MCF 10A (cell line): ENCODE data around the gene ZMAT5. TPM values are rescaled to one million over a fixed set of nuclear protein-coding genes. Genes with fewer than 3 reads are reported as not detected.

Source experiments
- BruUV-seq: library from RNA; stranded (reverse); fragments of 400-500 nt; replicated peaks from 2 replicates; lab custom pipeline; 2021; lab: Mats Ljungman, UMichigan
- CTCF ChIA-PET: fragments of 300-600 bp; sonication (Branson Sonifier 250); formaldehyde crosslinking; extraction: SDS; loops from one replicate; lab custom pipeline; 2021; ENCODE audit warnings: antibody characterized with exemption, inconsistent platforms; lab: Yijun Ruan, JAX
- POLR2A ChIA-PET: fragments of 300-600, 350-650 bp; sonication (Branson Sonifier 250); formaldehyde crosslinking; extraction: SDS; loops from one replicate; lab custom pipeline; 2020; ENCODE audit warnings: antibody characterized with exemption, inconsistent platforms; lab: Yijun Ruan, JAX
- DNase-seq: peaks from one replicate; pipeline ENCODE4 v3.0.0-alpha.2; 2018; ENCODE audit not compliant: unreplicated experiment
- H3K27ac Mint-ChIP-seq: one replicate; pipeline ENCODE4 v1.8.0; 2022; ENCODE audit warnings: mild to moderate bottlenecking, low read depth, mixed read lengths; ENCODE audit not compliant: unreplicated experiment
- H3K27me3 Mint-ChIP-seq: one replicate; pipeline ENCODE4 v1.8.0; 2022; ENCODE audit warnings: mixed read lengths; ENCODE audit not compliant: insufficient read depth, unreplicated experiment
- H3K36me3 Mint-ChIP-seq: one replicate; pipeline ENCODE4 v1.8.0; 2022; ENCODE audit warnings: mild to moderate bottlenecking, moderate library complexity, mixed read lengths; ENCODE audit not compliant: insufficient read depth, unreplicated experiment
- H3K4me1 Mint-ChIP-seq: one replicate; pipeline ENCODE4 v1.8.0; 2022; ENCODE audit warnings: mixed read lengths; ENCODE audit not compliant: insufficient read depth, unreplicated experiment
- H3K4me3 Mint-ChIP-seq: one replicate; pipeline ENCODE4 v1.8.0; 2022; ENCODE audit warnings: mild to moderate bottlenecking, moderate library complexity, mixed read lengths; ENCODE audit not compliant: unreplicated experiment
- H3K9me3 Mint-ChIP-seq: one replicate; pipeline ENCODE4 v1.8.0; 2022; ENCODE audit warnings: mixed read lengths; ENCODE audit not compliant: unreplicated experiment
- CTCF ChIP-seq: fragments of 200-600 bp; IDR thresholded peaks from one replicate; pipeline ENCODE4 v1.8.0; 2022; ENCODE audit warnings: antibody characterized with exemption, mild to moderate bottlenecking; ENCODE audit not compliant: unreplicated experiment
- intact Hi-C: fragments of 100-400 bp; cut with micrococcal nuclease; formaldehyde crosslinking; loops from 2 replicates; pipeline ENCODE4 v1.14.1; 2022
- total RNA-seq: library from RNA; stranded (reverse); gene quantifications from 2 replicates; pipeline ENCODE4 v1.2.3, GENCODE V29; 2022

ZMAT5 gene
- total RNA-seq, 1 experiment from 2014 or later = 19.0 TPM

GRCh38 chr22:29737251-29738117, 29.3 kb downstream of the ZMAT5 start:
- Mint-ChIP-seq H3K9me3 (no peaks in the 10 kb centered on the region), H3K4me1 (no peaks in the 10 kb centered on the region)

GRCh38 chr22:29735416-29735815, 31.4 kb downstream of the ZMAT5 start:
- H3K27me3 Mint-ChIP-seq = no peaks in the 10 kb centered on the region
- DNase-seq = no peak
- ChIA-PET CTCF (no interaction called here), POLR2A (no interaction called here)
- peaks cover 9% of the 10 kb centered on the region for H3K36me3 Mint-ChIP-seq
- no peaks in the 10 kb centered on the region for H3K4me1 Mint-ChIP-seq
- intact Hi-C loops = no loop called here
- no peak overlapping the region for H3K27ac Mint-ChIP-seq
- no peak overlapping the region for H3K4me3 Mint-ChIP-seq
- TF ChIP-seq CTCF = no peak
- BruUV-seq = no TSS peak
- H3K9me3 Mint-ChIP-seq = no peaks in the 10 kb centered on the region

More at GRCh38 chr22:29737251-29738117, 29.3 kb downstream of the ZMAT5 start:
- BruUV-seq = no TSS peak
- intact Hi-C loops = no loop called here
- H3K4me3 Mint-ChIP-seq = no peak overlapping the region
- no peak for TF ChIP-seq CTCF
- no peak for DNase-seq
- no peaks in the 10 kb centered on the region for H3K27me3 Mint-ChIP-seq
- peaks cover 9% of the 10 kb centered on the region for H3K36me3 Mint-ChIP-seq
- ChIA-PET POLR2A (interaction anchor here (0.6 kb wide), 2 partner anchors 17 to 633 kb away, joined by 3 to 4 read pairs; no protein-coding TSS in a partner anchor), CTCF (interaction anchor here (0.6 kb wide), 1 partner anchor 587 kb away, joined by 3 read pairs; no protein-coding TSS in a partner anchor)
- no peak overlapping the region for H3K27ac Mint-ChIP-seq

- H3K4me1 Mint-ChIP-seq = no peaks in the 10 kb centered on the region
- intact Hi-C loops = no loop called here
- DNase-seq = no peak
- H3K27me3 Mint-ChIP-seq = no peaks in the 10 kb centered on the region
- peaks cover 9% of the 10 kb centered on the region for H3K36me3 Mint-ChIP-seq
- ChIA-PET POLR2A (no interaction called here), CTCF (interaction anchor here (0.6 kb wide), 2 partner anchors 52 to 256 kb away, joined by 3 read pairs; no protein-coding TSS in a partner anchor)
- H3K4me3 Mint-ChIP-seq = no peak overlapping the region
- no peak overlapping the region for H3K27ac Mint-ChIP-seq
- BruUV-seq = no TSS peak
- no peak for TF ChIP-seq CTCF
- no peaks in the 10 kb centered on the region for H3K9me3 Mint-ChIP-seq
Measured at GRCh38 chr22:29734838-29735237, 32.0 kb downstream of the ZMAT5 start.

- intact Hi-C loops = no loop called here
- BruUV-seq = no TSS peak
Measured at GRCh38 chr22:29734406-29734805, 32.4 kb downstream of the ZMAT5 start.

More at GRCh38 chr22:29734406-29734805, 32.4 kb downstream of the ZMAT5 start:
- Mint-ChIP-seq H3K9me3 (no peaks in the 10 kb centered on the region), H3K36me3 (peaks cover 9% of the 10 kb centered on the region), H3K4me3 (no peak overlapping the region), H3K4me1 (no peaks in the 10 kb centered on the region), H3K27me3 (no peaks in the 10 kb centered on the region), H3K27ac (no peak overlapping the region)
- DNase-seq = no peak
- ChIA-PET CTCF (interaction anchor here (0.6 kb wide), 2 partner anchors 51 to 256 kb away, joined by 3 read pairs; no protein-coding TSS in a partner anchor), POLR2A (interaction anchor here (1.5 kb wide), 1 partner anchor 32 kb away, joined by 3 read pairs; the partner anchor contains the start of gene ZMAT5)
- TF ChIP-seq CTCF = no peak
